Activated naive CD4-positive, alpha-beta T cell treated with anti-CD3 and anti-CD28 coated beads, Interleukin-2, amount 50 U/mL, for 72 hours (primary cell): ENCODE measurements around the gene KRTAP10-4. TPM values are rescaled to one million over a fixed set of nuclear protein-coding genes. Genes with fewer than 3 reads are reported as not detected.
"Not testable (repeated sequence)": the region's sequence is repeated elsewhere in the genome, so short reads cannot be mapped to it uniquely, and the experiment has no call there.

ENCODE experiments used
- ATAC-seq, 2 donors: fragments of 150-1000 bp; cut with Tn5 transposase; 2 replicates each; pipeline ENCODE4 v1.10.0; 2021; ENCODE audit warnings: mild to moderate bottlenecking in 2 of 2, moderate library complexity in 2 of 2
- DNase-seq, 2 donors: peaks; one replicate each; pipeline ENCODE4 v3.0.0; 2021 to 2022; ENCODE audit warnings: low spot score in 2 of 2
- H3K27ac Mint-ChIP-seq, 2 donors: one replicate each; pipeline ENCODE4 v1.8.0; 2022; ENCODE audit warnings: mild to moderate bottlenecking in 2 of 2, mixed read lengths in 2 of 2
- H3K36me3 Mint-ChIP-seq, 2 donors: one replicate each; pipeline ENCODE4 v1.8.0; 2022; ENCODE audit warnings: mixed read lengths in 2 of 2
- H3K9me3 Mint-ChIP-seq, 2 donors: one replicate each; pipeline ENCODE4 v1.8.0; 2022; ENCODE audit warnings: mixed read lengths in 2 of 2
- total RNA-seq, 2 donors: library from RNA; stranded (reverse); gene quantifications; one replicate each; pipeline ENCODE4 v1.2.3, GENCODE V29; 2022

Gene KRTAP10-4
- total RNA-seq, result not detected

DNA sequence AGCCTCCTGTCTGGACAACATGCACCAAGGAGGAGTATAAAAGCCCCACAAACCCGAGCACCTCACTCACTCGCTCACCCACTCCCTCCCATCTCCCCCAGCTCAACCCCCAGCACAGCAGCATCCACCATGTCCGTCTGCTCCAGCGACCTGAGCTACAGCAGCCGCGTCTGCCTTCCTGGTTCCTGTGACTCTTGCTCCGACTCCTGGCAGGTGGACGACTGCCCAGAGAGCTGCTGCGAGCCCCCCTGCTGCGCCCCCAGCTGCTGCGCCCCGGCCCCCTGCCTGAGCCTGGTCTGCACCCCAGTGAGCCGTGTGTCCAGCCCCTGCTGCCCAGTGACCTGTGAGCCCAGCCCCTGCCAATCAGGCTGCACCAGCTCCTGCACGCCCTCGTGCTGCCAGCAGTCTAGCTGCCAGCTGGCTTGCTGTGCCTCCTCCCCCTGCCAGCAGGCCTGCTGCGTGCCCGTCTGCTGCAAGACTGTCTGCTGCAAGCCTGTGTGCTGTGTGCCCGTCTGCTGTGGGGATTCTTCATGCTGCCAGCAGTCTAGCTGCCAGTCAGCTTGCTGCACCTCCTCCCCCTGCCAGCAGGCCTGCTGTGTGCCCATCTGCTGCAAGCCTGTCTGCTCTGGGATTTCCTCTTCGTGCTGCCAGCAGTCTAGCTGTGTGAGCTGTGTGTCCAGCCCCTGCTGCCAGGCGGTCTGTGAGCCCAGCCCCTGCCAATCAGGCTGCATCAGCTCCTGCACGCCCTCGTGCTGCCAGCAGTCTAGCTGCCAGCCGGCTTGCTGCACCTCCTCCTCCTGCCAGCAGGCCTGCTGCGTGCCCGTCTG is at the start of gene KRTAP10-4:
KRTAP10-4 (plus strand) TSS at position 100 of the 827 bp plus-strand sequence; CDS start at position 130, 30 bp downstream.
- not testable (repeated sequence) for H3K9me3 Mint-ChIP-seq, ATAC-seq
- Mint-ChIP-seq H3K27ac (peak within 1 kb of the TSS in 1 of 2 donors; percentile 72), H3K36me3 (peaks cover 0 to 20% of the 10 kb centered on the region in 2 donors)
- DNase-seq, result peak in 1 of 2 donors; percentile 35

- DNase-seq, result peak in 1 of 2 donors; percentile 7
- ATAC-seq, result peak; percentile 48 to 62
- no peak overlapping the region for H3K27ac Mint-ChIP-seq
These were observed 48.8 kb upstream of the KRTAP10-4 start for GRCh38 chr21:44524414-44525371.

DNA sequence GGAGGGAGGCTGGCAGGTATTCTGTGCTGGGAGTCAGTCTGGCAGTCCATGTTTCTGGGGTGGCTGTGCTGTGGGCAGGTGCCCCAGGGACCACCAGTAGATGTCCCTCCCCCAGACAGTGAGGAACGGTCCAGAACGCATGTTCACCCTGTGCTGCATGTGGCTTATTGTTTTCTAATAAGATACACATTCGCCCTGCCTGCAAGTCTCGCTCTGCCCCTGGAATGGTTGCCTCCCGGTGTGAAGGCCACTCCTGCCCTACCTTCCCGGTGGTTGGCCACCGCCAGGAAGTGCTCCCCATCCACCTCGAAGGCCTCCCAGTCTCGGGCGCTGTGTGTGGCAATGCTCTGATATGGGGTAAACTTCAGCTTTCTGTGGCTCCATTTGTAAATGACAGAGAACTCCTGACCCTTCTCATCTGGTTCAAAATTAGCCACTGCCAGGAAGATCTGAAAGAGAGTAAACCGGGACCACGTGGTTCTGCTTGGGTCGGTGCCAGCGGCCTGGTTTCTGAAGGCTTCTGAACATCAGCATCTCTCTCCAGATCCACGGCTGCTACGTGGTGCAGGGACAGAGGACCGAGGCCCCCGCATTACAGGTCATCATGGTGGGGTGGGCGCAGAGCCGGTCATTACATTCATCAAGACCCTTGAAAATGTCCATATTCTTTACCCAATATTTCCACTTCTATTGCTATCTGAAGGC is 48.0 kb upstream of the KRTAP10-4 start:
- no peaks in the 10 kb centered on the region for H3K9me3 Mint-ChIP-seq
- H3K36me3 Mint-ChIP-seq, result no peaks in the 10 kb centered on the region
- no peak for ATAC-seq
- peak in 1 of 2 donors; percentile 37 for DNase-seq
- no peak overlapping the region for H3K27ac Mint-ChIP-seq

More at GRCh38 chr21:44524414-44525371, 48.8 kb upstream of the KRTAP10-4 start:
- Mint-ChIP-seq H3K36me3 (no peaks in the 10 kb centered on the region), H3K9me3 (no peaks in the 10 kb centered on the region)

DNA sequence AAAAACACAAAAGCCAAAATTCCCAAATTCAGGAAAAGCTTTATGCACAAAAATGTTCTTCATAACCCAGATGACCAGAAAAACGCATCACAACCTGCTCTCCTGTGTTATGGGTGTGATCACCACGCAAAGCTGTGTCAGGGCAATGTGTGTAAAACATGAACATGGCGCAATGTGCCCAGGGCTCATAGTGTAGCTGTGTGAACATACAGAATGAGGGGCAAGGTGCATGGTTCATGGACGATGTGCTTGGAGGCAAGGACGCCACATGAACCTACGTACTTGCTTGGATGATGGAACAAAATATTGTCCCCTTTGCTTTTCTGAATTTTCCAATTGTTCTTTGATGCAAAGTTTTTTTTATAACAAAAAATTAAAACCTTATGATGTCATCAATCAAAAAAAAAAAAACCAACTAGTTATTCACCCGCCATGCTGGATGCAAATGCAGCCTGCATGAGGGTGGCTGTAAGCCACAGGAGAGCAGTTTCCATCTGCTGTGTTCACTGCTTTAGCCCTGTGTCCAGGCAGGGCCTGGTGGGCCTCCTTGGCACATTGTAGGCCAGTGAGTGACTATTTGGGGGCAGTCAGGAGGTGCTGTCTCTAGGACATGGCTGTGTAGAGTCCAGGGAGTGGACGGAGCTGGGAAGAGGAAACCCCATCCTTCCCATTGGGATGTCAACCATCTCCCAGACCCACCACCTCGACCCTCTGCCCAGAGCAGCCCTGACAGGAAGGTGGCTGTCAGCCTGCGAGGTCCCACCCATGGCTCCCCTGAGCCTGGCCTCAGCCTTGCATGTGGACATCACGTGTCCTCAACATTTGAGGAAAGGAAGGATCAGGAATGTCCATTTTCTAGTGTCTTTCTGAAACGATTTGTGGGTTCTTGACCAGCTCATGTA is 47.2 kb upstream of the KRTAP10-4 start:
- Mint-ChIP-seq H3K36me3 (no peaks in the 10 kb centered on the region), H3K27ac (no peak overlapping the region), H3K9me3 (no peaks in the 10 kb centered on the region)
- peak in 1 of 2 donors; percentile 26 for DNase-seq
- ATAC-seq, result no peak

GRCh38 chr21:44527156-44527982 is 46.2 kb upstream of the KRTAP10-4 start:
- H3K9me3 Mint-ChIP-seq, result no peaks in the 10 kb centered on the region
- DNase-seq (peak in 1 of 2 donors; percentile 23), ATAC-seq (no peak)
- H3K36me3 Mint-ChIP-seq, result no peaks in the 10 kb centered on the region
- H3K27ac Mint-ChIP-seq, result no peak overlapping the region

GRCh38 chr21:44527983-44528633 is 45.4 kb upstream of the KRTAP10-4 start:
- Mint-ChIP-seq H3K9me3 (no peaks in the 10 kb centered on the region), H3K27ac (peak overlapping the region in 1 of 2 donors; percentile 24)

DNA sequence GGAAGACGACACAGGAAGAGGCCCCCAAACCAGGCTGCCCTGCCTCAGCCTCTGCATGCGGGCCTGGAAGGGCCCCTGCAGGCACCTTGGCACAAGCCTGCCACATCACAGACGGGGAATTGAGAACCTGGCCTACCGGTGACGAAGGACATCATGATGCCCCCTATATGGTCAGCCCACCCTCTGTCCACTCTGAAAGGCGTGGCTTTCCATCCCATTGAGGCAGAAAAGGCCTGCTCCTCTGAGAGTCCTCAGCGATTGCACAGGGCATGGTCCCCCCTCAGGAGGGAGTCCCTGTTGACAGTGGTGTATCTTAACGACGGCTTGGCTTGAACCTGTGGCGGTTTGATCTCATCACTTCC is 44.9 kb upstream of the KRTAP10-4 start:
- H3K27ac Mint-ChIP-seq, result no peak overlapping the region
- DNase-seq (no peak), ATAC-seq (no peak)
- no peaks in the 10 kb centered on the region for H3K9me3 Mint-ChIP-seq
- no peaks in the 10 kb centered on the region for H3K36me3 Mint-ChIP-seq

More at GRCh38 chr21:44527983-44528633, 45.4 kb upstream of the KRTAP10-4 start:
- DNase-seq (peak in 1 of 2 donors; percentile 33), ATAC-seq (no peak)
- H3K36me3 Mint-ChIP-seq, result no peaks in the 10 kb centered on the region

GRCh38 chr21:44529011-44529421 is 44.5 kb upstream of the KRTAP10-4 start:
- H3K27ac Mint-ChIP-seq, result no peak overlapping the region
- no peaks in the 10 kb centered on the region for H3K36me3 Mint-ChIP-seq
- no peak for ATAC-seq
- no peaks in the 10 kb centered on the region for H3K9me3 Mint-ChIP-seq
- peak in 1 of 2 donors; percentile 48 for DNase-seq

DNA sequence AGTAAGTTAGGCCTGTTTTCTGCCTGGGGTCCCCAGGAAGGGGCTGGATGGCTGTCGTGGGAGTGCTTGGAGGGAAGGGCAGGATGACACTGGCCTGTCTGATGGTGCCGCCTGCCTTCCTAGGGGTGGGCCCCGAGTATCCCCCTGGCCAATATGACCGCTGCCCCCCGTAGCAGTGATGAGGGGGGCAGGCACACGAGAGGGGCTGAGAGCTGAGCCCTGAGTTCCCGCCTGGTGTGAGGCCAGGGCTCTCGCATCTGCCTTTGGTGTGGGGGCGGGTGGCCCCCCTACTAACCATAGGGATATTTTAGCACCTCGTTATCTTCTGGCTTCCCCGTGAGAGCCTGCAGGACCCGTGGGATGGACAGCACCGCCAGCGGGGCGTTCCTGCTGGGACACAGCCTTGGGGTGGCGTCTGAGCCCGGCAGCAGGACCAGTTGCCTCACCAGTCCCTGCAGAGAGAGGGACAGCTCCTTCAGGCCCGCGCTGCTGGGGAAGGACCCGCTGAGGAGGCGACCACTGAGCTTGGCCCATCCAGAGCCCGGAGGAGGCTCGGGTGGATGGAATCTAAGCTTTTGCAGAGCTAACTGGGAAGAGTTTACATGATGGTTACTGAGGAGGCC is 43.9 kb upstream of the KRTAP10-4 start:
- ATAC-seq, result no peak
- peak in 1 of 2 donors; percentile 44 for DNase-seq
- no peaks in the 10 kb centered on the region for H3K9me3 Mint-ChIP-seq
- no peaks in the 10 kb centered on the region for H3K36me3 Mint-ChIP-seq
- H3K27ac Mint-ChIP-seq, result no peak overlapping the region

- peak overlapping the region; percentile 1 to 3 for H3K27ac Mint-ChIP-seq
- H3K36me3 Mint-ChIP-seq, result no peaks in the 10 kb centered on the region
- ATAC-seq, result no peak
- DNase-seq, result peak in 1 of 2 donors; percentile 30
- H3K9me3 Mint-ChIP-seq, result no peaks in the 10 kb centered on the region
These were observed 43.2 kb upstream of the KRTAP10-4 start for GRCh38 chr21:44530221-44530902.

DNA sequence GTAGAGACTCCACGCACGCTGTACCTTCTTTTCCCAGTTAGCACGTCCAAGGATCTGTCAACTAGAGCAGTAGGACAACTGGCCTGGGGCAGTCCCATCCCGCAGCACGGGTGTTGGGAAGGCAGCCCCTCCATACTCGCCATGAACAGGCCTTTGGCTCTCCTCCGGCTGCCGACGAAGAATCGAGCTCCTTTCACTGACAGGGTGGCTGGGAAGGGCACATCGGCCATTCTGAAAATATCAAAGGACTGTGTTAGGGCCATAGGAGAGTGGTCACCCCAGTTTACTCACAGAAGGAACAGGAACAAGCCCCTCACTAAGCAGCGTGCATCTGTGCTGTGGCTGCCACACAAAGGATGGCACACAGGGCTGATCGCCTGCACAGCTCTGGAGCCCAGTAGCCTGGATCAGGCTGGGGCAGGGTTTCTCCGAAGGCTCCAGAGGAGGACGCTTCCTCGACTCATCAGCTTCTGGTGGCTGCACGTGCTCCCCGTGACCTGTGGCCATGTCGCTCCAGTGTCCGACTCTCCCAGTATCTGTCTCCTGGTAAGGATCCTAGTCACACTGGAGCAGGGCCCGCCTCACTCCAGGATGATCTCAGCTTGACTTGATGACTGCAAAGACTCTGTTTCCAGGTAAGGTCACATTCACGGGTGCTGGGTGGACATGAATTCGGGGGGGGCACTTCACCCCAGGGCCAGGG is 42.5 kb upstream of the KRTAP10-4 start:
- Mint-ChIP-seq H3K27ac (no peak overlapping the region), H3K9me3 (no peaks in the 10 kb centered on the region), H3K36me3 (no peaks in the 10 kb centered on the region)
- ATAC-seq (no peak), DNase-seq (peak in 1 of 2 donors; percentile 43)

GRCh38 chr21:44531606-44532564 is 41.6 kb upstream of the KRTAP10-4 start:
- H3K27ac Mint-ChIP-seq, result no peak overlapping the region
- peak in 1 of 2 donors; percentile 49 for DNase-seq

More at GRCh38 chr21:44531606-44532564, 41.6 kb upstream of the KRTAP10-4 start:
- Mint-ChIP-seq H3K9me3 (no peaks in the 10 kb centered on the region), H3K36me3 (no peaks in the 10 kb centered on the region)
- ATAC-seq, result no peak
